GM19468 (cell line): ENCODE data around the gene GTPBP6.
"Not testable (repeated sequence)": the region's sequence is repeated elsewhere in the genome, so short reads cannot be mapped to it uniquely, and the experiment has no call there.

Experiments
- ATAC-seq: cut with Tn5 transposase; IDR thresholded peaks from one replicate; pipeline ENCODE4 v1.9.1; 2021; ENCODE audit warnings: mild to moderate bottlenecking, moderate library complexity, moderate number of reproducible peaks; ENCODE audit not compliant: unreplicated experiment; ENCODE audit errors: extremely low read depth

The GTPBP6 gene

DNA sequence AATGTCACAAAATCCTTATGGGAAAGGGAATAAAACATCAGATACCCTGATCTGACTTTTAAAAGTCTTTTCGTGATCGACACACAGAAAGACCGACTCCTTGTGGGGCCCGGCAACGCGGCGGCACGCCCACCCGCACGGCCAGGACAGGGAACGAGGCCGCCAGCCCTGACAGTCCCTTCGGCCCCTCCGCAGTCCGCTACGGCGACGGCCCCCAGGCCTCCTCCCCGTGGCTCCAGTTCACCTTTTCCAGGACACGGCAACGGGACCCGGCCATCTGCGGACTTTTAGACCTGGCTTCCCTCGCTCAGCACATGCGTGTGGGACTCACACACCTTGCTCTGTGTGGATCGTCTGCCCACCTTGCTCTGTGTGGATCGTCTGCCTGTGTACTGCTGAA, 33.6 kb upstream of the GTPBP6 start:
- ATAC-seq = no peak

DNA sequence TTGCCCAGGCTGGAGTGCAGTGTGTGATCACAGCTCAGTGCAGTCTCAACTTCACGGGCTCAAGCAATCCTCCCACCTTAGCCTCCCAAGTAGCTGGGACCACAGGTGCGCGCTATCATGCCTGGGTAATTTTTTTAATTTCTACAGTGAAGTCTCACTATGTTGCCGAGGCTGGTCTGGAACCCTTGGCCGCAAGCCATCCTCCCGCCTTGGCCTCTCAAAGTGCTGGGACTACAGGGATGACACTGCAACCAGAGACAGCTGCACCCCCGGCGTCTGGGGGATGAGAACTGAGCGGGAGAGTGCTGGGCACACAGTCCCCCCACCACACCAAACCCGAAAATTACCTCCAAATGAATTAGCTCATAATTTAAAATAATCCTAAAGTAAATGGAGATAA, 33.1 kb upstream of the GTPBP6 start:
- ATAC-seq = no peak

DNA sequence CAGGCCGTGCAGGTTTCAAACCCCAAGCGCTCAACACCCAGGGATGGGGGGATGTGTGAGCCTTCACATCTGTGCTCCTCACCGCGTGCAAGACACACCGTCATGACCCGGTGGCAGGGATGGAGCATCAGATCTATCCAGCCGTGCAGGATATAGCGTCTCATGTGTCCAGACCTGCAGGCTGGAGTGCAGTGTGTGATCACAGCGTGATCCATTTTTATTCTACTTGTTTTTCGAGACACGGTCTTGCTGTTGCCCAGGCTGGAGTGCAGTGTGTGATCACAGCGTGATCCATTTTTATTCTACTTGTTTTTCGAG, 32.7 kb upstream of the GTPBP6 start:
- ATAC-seq = not testable (repeated sequence)

DNA sequence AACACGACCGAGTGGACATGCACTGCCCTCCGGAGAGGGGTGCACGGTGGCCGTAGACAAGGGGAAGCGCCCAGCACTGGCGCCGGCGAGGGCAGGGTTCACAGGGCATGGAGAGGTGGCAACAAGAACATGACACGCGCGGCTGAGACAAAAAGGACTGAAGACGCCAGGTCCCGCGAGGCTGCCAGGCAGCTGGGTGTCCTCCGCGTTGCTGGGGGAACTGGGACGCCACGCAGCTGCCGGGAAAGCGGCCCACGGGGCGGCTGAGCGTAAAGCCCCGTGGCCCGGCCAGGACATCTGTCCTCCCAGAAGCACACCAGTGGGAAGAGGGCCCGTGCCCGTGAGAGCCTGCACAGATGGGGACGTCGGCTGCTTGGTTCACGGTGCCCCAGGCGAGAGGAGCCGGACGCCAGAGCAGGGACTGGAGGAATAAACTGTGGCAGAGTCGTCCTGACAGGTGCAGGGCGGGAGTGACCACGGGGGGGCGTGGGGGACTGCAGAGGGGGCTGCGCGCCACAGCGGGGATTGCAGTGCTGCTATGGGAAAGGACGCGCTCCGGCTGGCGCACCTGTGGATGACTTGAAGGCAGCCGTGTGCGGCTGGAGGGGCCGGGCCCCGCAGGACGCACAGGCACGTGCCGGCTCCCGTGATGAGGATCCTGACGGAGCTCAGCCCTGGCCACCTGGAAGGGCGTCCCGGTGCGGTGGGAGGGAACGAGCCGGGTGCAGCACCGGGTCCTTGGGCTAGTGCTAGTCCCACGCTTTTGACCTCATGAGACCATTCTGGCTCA, 32.1 kb upstream of the GTPBP6 start:
- ATAC-seq = no peak

DNA sequence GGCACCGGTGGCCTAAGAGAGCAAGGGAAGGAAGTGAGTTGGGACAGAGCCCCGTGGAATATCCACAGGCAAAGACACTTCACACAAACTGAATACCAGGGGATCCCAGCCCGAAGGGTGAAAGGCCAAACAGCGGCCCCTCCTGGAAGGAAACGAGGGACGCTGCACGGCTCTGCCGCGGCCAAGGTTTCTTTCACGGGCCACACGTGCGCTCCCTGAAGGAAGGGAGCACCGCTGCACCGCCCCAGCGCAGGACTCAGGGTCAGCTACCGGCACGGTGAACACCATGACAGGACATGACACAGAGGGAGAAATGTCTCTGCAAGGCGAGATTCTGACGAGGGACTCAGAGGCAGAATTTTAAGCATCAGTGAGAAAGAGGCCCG, 31.5 kb upstream of the GTPBP6 start:
- no peak for ATAC-seq

DNA sequence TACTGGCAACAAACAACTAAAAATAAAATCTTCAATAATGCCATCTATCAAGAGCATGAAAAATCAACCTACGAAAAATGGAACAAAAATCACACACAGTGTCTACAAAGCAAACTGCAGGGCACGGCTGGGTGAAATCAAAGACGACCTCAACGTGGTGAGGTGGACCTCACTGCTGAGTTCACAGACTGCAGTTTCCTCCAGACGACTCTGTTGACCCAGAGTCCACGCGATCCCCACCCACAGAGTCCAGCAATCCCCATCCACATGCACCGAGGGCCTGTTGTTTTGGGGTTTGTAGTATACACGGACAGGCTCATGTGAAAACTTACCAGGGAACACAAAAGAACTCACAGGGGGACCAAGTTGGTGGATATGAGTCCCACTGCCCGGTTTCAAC, 31.1 kb upstream of the GTPBP6 start:
- no peak for ATAC-seq

DNA sequence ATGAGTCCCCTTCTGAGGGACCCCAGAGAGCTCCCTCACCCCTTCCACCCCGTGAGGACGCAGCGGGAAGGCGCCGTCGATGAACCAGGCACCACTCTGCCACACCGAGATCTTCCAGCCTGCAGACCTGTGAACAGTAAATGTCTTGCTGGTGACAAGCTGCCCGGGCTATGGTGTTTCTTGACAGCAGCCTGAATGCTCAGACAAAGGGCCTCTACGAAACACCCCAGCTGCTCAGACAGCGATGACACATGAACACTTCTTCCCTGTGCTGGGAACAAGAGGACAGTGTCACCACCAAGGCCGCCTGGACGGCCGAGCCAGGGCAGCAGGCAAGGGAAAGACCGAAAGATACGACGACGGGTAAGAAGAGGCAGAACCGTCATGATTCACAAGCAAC, 30.6 kb upstream of the GTPBP6 start:
- ATAC-seq = no peak

DNA sequence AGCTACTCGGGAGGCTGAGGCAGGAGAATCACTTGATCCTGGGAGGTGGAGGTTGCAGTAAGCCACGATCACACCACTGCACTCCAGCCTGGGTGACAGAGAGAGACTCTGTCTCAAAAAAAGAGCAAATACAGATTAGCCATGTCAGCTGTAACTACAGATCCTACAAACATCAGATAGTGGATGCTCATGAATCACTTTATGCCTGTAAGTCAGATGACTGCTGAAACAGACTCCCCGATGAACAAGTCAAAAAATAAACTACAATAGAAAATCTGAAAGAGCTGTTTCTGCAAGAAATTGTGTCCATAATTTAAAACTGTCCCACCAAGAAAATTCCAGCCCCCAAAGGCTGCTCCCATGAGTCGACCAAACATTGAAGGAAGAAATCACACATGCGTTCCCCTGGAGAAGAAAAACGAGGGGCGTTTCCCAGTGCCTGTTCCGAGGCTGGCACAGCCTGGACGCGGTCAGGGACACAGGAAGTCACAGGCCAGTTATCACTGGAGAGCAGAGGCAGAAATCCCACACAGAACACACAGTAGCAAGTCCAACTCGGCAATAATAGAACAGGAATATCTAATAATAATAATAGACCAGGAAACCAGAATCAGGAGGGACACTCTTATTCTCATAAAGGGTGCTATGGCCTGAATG, 30.0 kb upstream of the GTPBP6 start:
- no peak for ATAC-seq

DNA sequence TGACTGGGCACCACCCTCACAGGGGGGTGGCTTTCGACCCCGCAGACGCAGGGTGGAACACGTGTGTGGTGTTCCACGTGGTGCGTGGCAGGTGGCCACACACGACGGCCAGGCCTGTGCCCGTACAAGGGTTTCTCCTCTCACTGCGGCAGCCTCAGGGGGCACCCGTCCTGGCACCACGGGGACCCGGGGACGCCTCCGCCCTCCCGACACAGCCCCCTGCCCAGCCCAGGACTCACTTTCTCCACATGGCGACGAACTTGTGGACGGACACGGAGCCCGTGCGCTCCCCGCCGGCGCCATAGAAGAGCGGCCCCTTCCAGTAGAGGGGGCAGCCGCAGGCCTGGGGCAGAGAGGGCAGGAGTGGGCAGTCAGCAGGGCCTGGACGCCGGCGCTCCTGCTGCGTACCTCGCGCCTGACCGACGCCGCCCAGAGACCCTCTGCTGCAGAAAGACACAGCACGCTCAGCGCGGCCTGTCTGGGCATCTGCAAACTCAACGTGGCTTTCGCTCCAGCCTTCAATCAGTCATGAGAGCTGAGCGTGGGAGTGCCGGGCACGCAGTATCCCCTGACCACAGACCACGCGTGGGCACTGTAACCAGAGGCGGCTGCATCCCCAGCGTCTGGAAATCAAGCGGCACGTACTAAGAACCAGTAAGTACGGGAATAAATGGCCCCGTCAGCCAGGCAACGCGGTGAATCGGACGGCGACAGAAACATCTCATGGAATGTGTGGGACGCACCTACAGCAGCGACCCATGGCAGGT, 28.9 kb upstream of the GTPBP6 start:
- ATAC-seq = no peak

DNA sequence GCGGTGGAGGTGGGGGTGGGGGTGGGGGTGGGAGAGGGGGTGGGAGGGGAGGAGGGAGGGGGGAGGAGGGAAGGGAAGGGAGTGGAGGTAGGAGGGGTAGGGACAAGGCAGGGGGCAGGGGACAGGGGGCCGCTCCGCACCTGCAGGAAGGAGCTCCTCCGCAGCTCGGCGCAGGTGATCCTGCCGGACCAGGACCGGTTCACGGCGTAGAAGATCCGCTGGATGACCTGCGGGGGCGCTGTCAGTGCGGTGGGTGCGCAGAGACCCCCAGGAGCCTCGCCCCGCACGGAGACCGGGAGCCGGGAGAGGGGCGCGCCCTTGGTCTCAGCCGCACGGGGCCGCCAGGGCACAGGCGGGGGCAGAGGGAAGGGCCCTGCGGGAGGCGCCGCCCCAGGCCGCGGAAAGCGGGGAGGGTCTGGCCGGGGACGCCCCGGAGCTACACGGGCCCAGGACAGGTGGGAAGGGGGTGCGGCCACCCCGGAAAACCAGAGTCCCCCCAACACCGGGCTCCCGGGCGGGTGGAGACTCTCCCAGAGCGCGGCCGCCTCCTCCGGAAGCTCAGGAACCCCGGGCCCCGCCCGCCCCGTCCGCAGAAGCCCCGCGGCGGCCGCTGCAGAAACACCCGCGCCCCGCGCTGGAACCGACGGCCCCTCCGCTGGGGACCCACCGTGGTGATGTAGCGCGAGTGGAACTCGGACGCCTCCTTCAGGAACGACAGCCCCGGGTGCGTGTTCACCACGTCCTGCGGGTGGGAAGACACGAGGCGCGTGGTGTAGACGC, 27.6 kb upstream of the GTPBP6 start:
- no peak for ATAC-seq

DNA sequence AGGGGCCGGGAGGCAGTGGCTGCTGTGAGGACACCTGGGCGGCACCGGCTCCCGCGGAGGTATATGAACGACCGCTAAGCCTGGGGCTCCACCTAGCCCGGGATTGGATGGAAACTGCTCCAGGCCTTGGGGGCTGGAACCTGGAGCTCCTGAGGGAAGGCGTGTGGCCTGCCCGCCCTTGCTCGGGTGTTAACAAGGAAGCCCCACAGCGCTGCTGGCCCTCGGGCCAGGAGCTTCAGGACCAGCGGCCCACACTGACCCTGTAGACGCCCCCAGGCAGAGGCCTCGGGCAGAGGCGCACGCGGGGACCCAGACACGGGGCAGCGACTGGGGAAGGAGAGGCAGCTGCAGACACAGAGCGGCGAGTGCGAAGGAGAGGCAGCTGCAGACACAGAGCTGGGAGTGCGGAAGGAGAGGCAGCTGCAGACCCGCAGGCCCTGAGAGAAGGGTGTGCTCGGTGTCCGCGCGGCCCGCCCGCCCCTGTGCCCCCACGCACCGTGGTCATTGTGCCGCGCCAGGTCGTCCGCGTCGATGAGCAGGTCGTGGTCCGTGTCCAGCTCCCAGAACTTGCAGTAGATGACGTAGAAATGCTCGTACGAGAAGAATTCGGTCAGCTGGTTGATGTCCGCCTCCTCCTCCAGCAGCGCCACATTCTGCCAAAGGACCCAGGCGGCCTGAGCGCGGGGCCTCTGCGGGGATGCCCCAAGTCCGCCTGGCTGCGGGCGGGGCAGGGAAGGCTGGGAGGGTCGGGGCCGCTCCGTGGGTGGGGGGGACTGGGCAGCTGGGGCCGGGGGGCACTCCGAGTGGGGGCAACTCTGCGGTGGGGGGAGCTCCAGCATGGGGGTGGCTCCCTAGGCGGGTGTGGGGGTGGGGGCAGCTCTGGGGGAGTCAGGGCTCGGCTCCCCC, 26.7 kb upstream of the GTPBP6 start:
- no peak for ATAC-seq

DNA sequence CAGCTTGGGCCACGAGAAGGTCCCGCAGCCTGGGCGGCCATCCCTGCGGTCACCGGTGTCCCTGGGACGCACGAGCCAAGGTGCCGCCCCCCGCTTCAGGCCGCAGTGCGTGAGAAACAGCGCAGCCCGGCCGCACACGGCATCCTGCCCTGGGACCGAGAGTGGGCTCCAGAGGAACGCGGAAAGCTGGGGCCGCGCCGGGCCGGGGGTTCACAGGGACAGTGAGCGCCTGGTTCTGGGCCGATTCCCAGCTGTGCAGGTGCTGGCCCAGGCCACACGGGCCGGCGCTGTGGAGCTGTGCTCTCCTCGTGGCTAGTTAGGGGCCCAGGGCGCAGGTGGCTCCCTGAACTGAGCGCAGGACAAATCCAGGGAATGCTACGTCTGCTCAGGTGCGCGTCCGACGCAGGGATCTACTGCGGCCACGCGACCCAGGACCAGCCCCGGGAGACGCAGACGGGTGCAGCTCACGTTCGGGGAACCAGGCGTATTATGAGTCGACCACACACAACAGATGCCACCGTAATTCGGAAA, 25.8 kb upstream of the GTPBP6 start:
- ATAC-seq = no peak

DNA sequence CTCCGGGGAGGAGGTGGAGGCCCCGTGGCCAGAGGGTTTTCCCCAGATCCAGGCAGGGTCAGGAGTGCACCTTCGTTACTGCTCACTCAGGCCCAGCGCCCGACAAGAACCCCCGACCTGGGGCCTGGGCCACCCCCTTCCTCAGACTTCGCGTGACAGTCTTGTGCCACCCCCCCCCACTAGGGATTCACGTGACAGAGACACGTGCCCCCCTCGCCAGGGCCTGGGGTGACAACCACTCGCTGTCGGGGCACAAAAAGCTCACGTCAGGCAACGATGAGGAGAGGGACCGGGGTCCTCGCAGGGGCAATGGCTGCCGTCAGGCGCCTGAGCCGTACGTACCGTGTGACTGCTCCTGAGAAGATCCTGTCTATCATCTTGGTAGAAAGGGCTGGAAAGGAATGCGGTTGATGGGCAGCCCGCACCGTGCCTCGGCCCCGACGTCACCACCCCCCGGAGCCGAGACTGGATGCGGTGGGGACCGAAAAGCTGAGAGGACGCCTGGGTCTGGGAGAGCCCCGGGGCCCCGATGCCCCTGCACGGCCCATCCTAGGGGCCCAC, 23.0 kb upstream of the GTPBP6 start:
- ATAC-seq = no peak

DNA sequence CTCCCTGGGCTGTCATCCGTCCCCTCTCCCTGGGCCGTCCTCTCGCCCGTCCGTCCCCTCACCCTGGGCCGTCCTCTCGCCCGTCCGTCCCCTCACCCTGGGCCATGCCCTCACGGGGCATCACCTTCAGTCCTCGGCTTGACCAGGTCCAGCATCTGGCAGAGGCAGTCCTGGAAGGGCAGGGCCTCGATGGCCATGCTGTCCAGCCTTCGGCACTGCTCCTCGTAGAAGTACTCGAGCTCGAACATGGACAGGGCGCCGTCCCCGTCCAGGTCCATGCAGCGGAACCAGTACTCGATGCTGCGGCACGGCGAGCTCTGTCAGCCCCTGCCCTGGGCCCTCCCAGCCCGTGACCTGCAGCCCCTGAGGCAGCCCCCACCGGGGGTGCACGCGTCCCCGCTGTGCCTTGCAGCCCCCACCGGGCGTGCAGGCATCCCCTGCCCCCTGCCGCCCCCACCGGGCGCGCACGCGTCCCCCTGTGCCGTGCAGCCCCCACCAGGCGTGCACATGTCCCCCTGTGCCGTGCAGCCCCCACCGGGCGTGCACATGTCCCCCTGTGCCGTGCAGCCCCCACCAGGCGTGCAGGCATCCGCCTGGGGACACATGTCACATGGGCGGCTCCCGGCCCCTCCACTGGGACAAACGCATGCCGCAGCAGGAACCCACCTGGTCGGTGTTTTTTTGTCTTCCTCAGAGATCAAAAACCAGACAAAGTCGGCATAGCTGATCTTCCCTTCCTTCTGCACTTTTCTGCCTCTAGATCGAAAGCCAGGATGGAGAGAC, 22.2 kb upstream of the GTPBP6 start:
- no peak for ATAC-seq

DNA sequence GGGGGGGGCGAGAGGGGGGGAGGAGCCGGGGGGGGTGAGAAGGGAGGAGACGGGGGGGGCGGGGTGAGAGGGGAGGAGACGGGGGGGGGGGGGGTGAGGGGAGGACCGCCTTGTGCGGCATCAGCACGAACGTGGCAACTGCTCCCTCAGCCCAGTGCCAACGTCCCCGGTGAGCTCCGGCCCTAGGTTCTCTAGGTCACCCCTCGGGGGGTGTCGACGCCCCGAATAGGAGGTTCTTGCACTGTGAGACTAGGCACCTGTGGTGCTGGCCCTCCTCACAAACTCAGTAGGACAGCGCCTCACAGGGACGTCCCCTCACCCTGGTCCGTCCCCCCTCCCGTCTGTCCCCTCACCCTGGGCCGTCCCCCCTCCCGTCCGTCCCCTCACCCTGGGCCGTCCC, 21.5 kb upstream of the GTPBP6 start:
- no peak for ATAC-seq

DNA sequence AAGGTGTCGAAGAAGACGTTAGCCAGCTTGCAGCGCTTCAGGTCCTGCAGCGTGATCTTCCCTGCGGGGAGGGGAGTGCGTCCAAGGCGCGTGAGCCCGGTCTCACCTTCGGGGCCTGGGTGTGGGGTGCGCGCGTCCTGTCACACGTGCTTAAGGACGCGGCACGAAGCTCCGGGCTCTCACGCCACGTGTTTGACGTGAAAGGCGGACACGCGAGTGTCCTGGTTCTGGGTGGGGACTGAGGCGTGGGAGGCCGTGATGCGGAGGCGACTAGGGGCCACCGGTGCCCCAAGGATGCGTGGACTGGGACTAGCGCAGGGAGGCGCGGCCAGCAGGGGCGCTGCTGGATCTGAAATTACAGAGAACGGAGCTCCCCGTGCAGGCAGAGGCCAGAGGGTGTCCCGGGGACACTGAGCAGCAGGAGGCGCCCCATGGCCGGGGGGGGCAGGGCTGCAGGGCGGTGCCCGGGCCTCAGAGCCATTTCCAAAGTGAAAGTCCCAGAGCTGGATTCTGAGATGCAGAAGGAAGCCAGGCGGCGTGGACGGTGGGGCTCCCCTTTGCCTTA, 20.3 kb upstream of the GTPBP6 start:
- ATAC-seq = no peak

DNA sequence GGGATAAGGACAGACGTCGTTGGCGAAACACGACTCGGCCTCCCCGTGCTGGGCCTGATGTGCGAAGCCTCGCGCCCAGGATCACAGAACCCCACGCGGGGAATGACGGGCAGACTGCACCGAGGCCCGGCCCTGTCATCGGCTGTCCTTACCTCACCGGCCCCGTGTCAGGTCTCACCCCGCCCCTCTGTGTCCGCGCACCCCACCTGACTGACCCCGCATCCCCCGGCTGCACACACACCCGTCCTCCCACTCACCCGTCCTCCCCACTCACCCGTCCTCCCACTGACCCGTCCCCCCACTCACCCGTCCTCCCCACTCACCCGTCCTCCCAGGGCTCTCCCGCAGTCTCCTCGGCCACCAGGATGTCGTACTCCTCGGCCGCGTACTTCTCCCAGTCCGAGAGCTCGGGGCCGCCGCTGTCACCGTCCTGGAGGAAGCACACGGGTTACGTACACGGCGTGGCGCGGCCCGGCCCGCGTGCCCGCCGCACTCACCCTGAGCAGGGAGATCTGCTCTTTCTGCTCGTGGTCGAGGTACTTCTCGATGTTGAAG, 19.8 kb upstream of the GTPBP6 start:
- no peak for ATAC-seq

DNA sequence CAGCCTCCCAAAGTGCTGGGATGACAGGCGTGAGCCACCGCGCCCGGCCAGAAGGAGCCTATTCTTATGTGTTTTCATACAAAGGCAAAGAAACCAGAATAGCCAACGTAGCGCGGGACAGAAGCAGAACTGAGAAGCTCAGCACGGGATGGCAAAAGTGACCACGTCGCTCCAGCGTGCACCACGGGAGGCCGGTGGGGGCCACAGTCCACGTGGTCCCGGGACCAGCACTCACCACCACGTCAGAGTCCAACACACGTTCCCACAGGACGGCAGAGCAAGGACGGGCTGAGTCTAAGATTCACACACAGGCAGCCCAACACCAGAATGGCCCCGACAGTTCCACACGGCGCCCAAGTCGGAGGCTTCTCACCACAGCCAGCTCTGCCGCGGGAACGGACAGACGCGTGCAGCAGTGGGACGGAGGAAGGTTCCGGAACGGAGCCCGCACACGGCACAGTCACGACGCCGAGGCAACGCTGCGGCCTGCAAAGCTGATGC, 18.8 kb upstream of the GTPBP6 start:
- ATAC-seq = no peak
